ENCODE data around the gene KLF6.

GRCh38 chr10:3764626-3765112, 20.3 kb downstream of the KLF6 start:
- TF ChIP-seq CTCF (conservative IDR thresholded peaks at IDR 0.05; ENCODE audit: low read depth, low read length) (no peak), EZH2 (IDR thresholded peaks at IDR 0.05; ENCODE audit: borderline replicate concordance, low read depth, low read length, poor library complexity, severe bottlenecking) (no peak)

Data from A673 (cell line).